Gastrocnemius medialis (tissue), 4 donors: Measurements from ENCODE around the gene BPIFB2. TPM values are rescaled to one million over a fixed set of nuclear protein-coding genes. Genes with fewer than 3 reads are reported as not detected.

ENCODE experiments used
- ATAC-seq, 2 donors: fragments of 150-250 bp; one replicate each; pipeline ENCODE4 v1.9.1; 2016
- DNase-seq, 2 donors: peaks; one replicate each; pipeline ENCODE4 v3.0.0-alpha.2; 2019
- H3K27ac ChIP-seq, 4 donors: fragments of 200-600 bp; sonication (generic); 1 replicate in 1 of 4; 2 replicates in 3 of 4; pipeline ENCODE4 v1.5.1; 2016 to 2018; ENCODE audit warnings: mild to moderate bottlenecking in 2 of 4, moderate library complexity in 1 of 4
- H3K27me3 ChIP-seq, 3 donors: fragments of 200-600 bp; sonication (generic) in 2 of 3; 1 replicate in 1 of 3; 2 replicates in 2 of 3; pipeline versions ENCODE4 v1.5.1 to v1.6.0; 2016 to 2019; ENCODE audit warnings: mild to moderate bottlenecking in 1 of 3, moderate library complexity in 1 of 3
- H3K36me3 ChIP-seq, 2 donors: fragments of 200-600 bp; sonication (generic) in 1 of 2; one replicate each; pipeline ENCODE4 v1.5.1; 2017 to 2018
- H3K4me1 ChIP-seq, 2 donors: fragments of 200-600 bp; sonication (generic) in 1 of 2; one replicate each; pipeline ENCODE4 v1.5.1; 2016 to 2017; ENCODE audit warnings: mild to moderate bottlenecking in 2 of 2
- H3K4me3 ChIP-seq, 4 donors: fragments of 200-600 bp; sonication (generic) in 3 of 4; 1 replicate in 1 of 4; 2 replicates in 3 of 4; pipeline ENCODE4 v1.5.1; 2016 to 2019; ENCODE audit warnings: mild to moderate bottlenecking in 2 of 4
- H3K9me3 ChIP-seq, 3 donors: fragments of 200-600 bp; sonication (generic) in 2 of 3; 1 replicate in 1 of 3; 2 replicates in 2 of 3; pipeline ENCODE4 v1.5.1; 2016 to 2019
- CTCF ChIP-seq, 5 experiments: fragments of 450-650 bp in 3 of 5; fragments of 200-600 bp in 2 of 5; sonication (generic) in 2 of 5; IDR thresholded peaks in 4 of 5; conservative IDR thresholded peaks in 1 of 5; 1 replicate in 4 of 5; 2 replicates in 1 of 5; pipeline ENCODE4 v1.5.1; 2016 to 2019; ENCODE audit warnings: antibody characterized with exemption in 5 of 5, mild to moderate bottlenecking in 3 of 5, moderate library complexity in 3 of 5
- POLR2A ChIP-seq, 2 donors: fragments of 450-650 bp; IDR thresholded peaks; one replicate each; pipeline ENCODE4 v1.6.1; 2017; ENCODE audit warnings: antibody characterized with exemption in 2 of 2, mild to moderate bottlenecking in 2 of 2, moderate library complexity in 2 of 2
- in situ Hi-C, 4 donors: fragments of 200-750 bp; cut with MboI; loops; one replicate each; pipeline versions ENCODE4 v1.15.0 to v1.8.0; 2017; ENCODE audit warnings: low sequenced_read_pairs in 4 of 4
- intact Hi-C: fragments of 100-400 bp; cut with DNase I; formaldehyde crosslinking; loops from one replicate; pipeline ENCODE4 v1.15.1; 2023; ENCODE audit warnings: low total_unique reads
- total RNA-seq, 4 donors: library from RNA; depleted of rRNA; stranded (reverse); fragments of >200 nt; gene quantifications; one replicate each; pipeline versions ENCODE4 v1.1.0 to v1.2.3, GENCODE V29; 2016

BPIFB2 gene
- total RNA-seq, 4 donors from 2014 or later: not detected

DNA sequence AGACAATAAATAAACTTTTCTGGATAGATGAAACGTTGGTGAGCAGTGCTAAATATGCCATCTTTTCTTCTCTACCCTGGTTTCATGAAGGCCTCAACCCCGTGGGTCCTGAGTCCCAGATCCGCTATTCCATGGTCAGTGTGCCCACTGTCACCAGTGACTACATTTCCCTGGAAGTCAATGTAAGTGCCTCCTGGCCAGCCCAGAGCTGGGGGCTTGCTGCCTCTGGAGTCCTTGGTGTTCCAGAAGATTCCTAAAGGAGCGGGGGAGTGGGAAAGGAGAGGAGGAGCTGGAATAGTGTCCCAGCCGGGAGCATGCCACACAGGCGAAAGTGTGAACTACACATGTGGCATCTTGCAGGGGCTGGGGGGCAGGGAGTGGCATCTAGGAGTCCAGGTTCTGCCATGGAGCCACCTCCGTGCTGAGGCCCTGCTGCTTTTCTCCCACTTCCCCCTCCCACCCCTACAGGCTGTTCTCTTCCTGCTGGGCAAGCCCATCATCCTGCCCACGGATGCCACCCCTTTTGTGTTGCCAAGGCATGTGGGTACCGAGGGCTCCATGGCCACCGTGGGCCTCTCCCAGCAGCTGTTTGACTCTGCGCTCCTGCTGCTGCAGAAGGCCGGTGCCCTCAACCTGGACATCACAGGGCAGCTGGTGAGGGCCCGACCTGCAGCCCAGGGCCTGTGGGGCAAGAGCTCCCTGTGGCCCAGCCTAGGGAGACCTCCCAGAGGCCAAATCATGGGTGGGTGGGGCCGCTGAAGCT, 10.8 kb downstream of the BPIFB2 start:
- Histone ChIP-seq H3K36me3 (no peaks in the 10 kb centered on the region), H3K27ac (no peak overlapping the region), H3K4me3 (no peak overlapping the region), H3K4me1 (no peaks in the 10 kb centered on the region), H3K9me3 (no peaks in the 10 kb centered on the region), H3K27me3 (peaks cover 0 to 24% (median 6%) of the 10 kb centered on the region in 3 donors)
- TF ChIP-seq POLR2A (IDR thresholded peaks at IDR 0.05) (no peak), CTCF (IDR thresholded peaks at IDR 0.05 in 4 of 5, conservative IDR thresholded peaks at IDR 0.05 in 1 of 5) (no peak)
- ATAC-seq (no peak), DNase-seq (no peak)
- intact Hi-C loops (no loop called here), in situ Hi-C loops (loop anchor here in 1 of 4 donors (25.0 kb wide), 1 partner anchor 106 kb away; no protein-coding TSS in a partner anchor)

- no peaks in the 10 kb centered on the region for H3K36me3 ChIP-seq
- TF ChIP-seq POLR2A (IDR thresholded peaks at IDR 0.05) (no peak), CTCF (IDR thresholded peaks at IDR 0.05 in 4 of 5, conservative IDR thresholded peaks at IDR 0.05 in 1 of 5) (no peak)
- ATAC-seq (no peak), DNase-seq (no peak)
- no peak overlapping the region for H3K27ac ChIP-seq
- intact Hi-C loops (no loop called here), in situ Hi-C loops (loop anchor here in 1 of 4 donors (25.0 kb wide), 1 partner anchor 107 kb away; no protein-coding TSS in a partner anchor)
- H3K4me3 ChIP-seq: no peak overlapping the region
- no peaks in the 10 kb centered on the region for H3K9me3 ChIP-seq
- H3K27me3 ChIP-seq: peaks cover 0 to 12% (median 4%) of the 10 kb centered on the region in 3 donors
- H3K4me1 ChIP-seq: no peaks in the 10 kb centered on the region
Observed at GRCh38 chr20:33019465-33020277, 12.2 kb downstream of the BPIFB2 start.

DNA sequence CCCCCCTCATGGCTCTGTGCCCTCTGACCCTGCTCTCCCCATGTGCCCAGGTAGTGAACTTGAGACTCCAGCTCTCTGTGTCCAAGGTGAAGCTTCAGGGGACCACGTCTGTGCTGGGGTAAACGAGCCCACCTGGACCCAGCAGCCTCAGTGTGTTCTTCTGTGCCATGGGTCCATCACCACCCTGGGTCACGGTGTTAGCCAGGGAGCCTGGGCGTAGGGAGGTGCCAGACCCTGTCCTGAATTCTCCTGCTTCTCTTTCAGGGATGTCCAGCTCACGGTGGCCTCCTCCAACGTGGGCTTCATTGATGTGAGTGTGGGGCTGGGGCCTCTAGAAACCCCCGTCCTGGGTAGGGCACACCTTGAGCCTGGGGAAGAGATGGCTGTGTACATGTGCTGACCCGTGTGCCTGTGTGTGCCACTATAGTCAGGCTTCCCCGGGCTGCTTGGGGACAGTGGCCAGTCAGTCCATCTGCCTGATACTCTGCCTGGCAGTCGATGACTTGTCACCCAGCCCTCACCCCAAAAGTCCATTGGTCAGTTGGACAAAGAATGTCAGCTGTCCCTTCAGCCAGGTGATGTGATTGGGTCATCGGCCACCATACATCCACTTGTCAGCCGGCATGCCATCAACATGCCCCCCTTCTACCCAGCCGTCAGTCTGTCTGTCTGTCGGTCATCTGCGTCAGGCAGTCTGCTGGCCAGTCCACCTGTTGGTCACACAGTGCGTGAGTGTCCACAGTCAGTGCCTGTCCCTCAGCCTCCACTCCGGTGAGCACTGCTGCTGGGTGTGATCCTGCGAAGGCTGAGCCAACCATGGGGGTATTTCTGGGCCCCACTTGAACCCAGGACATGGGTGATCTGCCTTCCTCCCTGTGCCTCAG, 13.0 kb downstream of the BPIFB2 start:
- intact Hi-C loops: no loop called here
- TF ChIP-seq POLR2A (IDR thresholded peaks at IDR 0.05) (no peak), CTCF (IDR thresholded peaks at IDR 0.05 in 4 of 5, conservative IDR thresholded peaks at IDR 0.05 in 1 of 5) (no peak)
- H3K9me3 ChIP-seq: no peaks in the 10 kb centered on the region
- H3K27ac ChIP-seq: no peak overlapping the region
- H3K4me1 ChIP-seq: no peaks in the 10 kb centered on the region
- DNase-seq (no peak), ATAC-seq (no peak)
- no peak overlapping the region for H3K4me3 ChIP-seq
- in situ Hi-C loops: loop anchor here in 1 of 4 donors (25.0 kb wide), 1 partner anchor 108 kb away; no protein-coding TSS in a partner anchor
- peaks cover 0 to 9% (median 0%) of the 10 kb centered on the region in 3 donors for H3K27me3 ChIP-seq
- H3K36me3 ChIP-seq: no peaks in the 10 kb centered on the region

- TF ChIP-seq CTCF (IDR thresholded peaks at IDR 0.05 in 4 of 5, conservative IDR thresholded peaks at IDR 0.05 in 1 of 5) (no peak), POLR2A (IDR thresholded peaks at IDR 0.05) (no peak)
- no peaks in the 10 kb centered on the region for H3K9me3 ChIP-seq
- intact Hi-C loops: no loop called here
Observed at GRCh38 chr20:33021879-33022278, 14.4 kb downstream of the BPIFB2 start.

More at GRCh38 chr20:33021879-33022278, 14.4 kb downstream of the BPIFB2 start:
- Histone ChIP-seq H3K4me1 (no peaks in the 10 kb centered on the region), H3K4me3 (no peak overlapping the region), H3K36me3 (no peaks in the 10 kb centered on the region), H3K27ac (no peak overlapping the region), H3K27me3 (peaks cover 0 to under 1% (median 0%) of the 10 kb centered on the region in 3 donors)
- ATAC-seq: no peak
- no peak for DNase-seq
- in situ Hi-C loops: loop anchor here in 1 of 4 donors (25.0 kb wide), 1 partner anchor 110 kb away; no protein-coding TSS in a partner anchor
